NCI-H1048 (cell line): ENCODE measurements around the gene FBF1.
A peak's percentile ranks its signal among the peaks of the same experiment; 100 is the strongest.
"Not testable (repeated sequence)": the region's sequence is repeated elsewhere in the genome, so short reads cannot be mapped to it uniquely, and the experiment has no call there.

ENCODE experiments used
- DNase-seq: peaks from one replicate; lab custom pipeline; 2025; lab: John Stamatoyannopoulos, UW

Gene FBF1, protein sequence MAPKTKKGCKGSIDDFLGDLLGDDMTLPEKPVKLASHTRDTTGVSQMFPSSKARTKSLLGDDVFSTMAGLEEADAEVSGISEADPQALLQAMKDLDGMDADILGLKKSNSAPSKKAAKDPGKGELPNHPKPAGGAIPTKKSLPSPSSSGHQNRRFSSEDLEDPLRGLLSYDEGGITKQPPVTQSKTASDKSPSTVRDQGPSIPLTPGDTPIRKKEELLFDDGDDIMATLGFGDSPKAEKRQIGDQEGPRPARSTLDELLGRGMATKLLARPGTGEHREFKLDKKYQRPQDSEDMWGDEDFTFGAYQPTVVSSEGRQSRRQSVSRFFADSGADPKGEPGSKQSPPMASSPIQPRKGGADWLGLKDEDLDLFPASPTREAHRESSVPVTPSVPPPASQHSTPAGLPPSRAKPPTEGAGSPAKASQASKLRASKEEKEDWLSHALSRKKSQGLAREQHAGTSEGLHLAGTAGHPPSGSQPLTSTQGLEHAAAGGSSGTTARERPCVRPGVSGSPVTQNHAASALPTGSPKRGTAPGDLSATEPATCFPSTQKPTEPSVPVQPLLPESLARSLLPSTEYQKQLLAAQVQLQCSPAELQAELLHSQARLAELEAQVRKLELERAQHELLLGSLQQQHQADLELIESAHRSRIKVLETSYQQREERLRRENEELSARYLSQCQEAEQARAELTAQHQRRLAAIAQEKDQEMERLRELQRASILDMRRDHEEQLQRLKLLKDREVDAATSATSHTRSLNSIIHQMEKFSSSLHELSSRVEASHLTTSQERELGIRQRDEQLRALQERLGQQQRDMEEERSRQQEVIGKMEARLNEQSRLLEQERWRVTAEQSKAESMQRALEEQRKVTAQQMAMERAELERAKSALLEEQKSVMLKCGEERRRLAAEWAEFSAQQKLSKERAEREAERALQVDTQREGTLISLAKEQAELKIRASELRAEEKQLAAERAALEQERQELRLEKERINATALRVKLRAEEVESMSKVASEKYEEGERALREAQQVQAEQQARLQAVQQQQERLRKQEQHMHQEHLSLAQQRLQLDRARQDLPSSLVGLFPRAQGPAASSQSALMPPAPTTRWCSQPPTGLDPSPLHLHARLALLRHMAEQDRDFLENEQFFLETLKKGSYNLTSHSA

DNA sequence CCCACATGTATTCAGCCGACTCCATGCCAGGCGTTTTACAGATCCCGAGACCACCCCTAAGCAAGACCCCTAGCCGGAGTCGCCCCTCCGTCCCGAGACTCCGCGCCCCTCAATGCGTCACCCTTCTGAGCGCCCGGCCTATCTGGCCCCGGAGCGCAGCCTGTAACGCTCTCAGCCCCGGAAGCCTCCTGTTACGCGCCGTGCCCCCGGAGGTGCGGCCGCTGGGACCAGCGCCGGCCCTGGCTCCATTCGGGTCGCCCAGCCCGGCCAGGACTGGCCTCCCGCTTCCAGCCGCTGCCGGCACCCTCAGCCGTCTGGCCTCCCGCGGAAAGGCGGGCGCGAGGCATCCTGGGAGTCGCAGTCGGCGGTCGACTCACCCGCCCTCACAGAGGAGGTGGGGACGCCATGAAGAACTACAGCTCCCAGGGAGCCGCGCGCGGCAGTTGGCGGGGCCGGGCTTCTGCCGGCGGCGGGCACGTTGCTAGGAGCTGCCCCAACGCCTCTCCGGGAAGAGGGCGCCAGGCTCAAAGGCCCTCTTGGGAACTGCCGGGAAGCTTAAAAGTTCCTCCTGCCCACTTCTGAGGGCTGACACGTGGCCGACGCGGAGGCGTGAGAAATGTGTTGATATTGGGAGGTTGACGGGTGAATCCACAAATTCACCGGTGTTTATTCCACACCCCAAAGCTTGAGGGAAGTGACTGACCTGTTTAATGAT is at the start of gene FBF1:
Gene FBF1 (minus strand): TSS at position 316 of the 715 bp plus-strand sequence. CDS start 2,893 bp downstream, outside the sequence.
- DNase-seq: peak; percentile 90

DNA sequence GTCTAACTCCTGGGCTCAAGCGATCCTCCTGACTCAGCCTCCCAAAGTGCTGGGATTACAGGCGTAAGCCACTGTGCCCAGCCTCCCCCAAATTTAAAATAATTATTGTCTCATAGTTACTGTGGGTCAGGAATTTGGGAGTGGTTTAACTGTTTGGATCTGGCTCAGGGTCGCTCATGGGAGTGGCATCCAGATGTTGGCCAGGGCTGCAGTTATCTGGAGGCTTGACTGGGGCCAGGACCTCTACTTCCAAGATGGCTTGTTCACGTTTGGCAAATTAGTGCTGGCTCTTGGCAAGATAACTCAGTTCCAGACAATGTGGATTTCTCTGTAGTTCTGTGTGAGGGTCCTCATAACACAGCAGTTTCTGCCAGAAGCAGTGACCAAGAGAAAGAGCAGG is 46.2 kb upstream of the FBF1 start:
- DNase-seq: no peak

DNA sequence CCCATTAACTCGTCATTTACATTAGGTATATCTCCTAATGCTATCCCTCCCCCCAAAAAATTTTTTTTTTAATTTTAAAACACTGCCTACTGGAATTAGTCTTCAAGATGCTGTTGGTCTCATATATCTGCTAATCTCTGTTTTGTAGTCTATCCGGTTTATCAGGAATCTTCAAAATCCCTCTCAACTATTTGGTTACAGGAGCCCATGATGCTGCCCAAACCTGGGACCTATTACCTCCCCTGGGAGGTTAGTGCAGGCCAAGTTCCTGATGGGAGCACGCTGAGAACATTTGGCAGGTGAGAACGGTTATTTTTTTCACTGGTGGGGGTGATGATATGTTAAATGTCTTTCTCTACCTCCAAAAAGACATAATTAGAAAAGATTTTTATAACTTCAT is 45.1 kb upstream of the FBF1 start:
- no peak for DNase-seq

DNA sequence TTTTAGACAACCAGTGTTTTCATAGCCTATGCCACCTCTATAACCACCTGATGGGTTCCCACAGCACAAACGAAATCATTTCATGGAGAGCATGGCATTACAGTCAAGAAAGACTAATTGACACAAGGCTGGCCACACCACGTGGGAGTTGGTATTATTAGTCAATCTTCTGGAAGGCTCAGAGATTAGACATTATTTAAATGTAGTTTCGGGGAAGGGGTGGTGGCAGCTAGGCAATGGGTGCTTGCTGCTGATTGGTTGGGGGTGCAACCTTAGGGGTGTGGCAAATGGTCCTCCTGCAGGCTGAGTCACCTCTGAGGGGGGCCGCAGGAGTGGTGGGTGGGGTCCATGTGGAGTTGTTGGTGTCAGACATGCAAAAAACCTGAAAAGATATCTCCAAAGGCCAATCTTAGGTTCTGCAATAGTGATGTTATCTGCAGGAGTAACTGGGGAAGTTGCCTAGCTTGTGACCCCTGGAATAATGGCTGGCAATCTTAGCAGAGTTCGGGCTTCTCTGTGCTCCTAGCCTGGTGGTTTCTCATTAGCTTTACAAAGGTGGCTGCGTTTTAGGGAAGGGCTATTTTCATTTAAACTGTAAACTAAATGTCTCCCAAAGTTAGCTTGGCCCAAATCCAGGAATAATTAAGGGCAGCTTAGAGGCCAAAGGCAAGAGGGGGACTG is 42.8 kb upstream of the FBF1 start:
- DNase-seq: peak; percentile 23

DNA sequence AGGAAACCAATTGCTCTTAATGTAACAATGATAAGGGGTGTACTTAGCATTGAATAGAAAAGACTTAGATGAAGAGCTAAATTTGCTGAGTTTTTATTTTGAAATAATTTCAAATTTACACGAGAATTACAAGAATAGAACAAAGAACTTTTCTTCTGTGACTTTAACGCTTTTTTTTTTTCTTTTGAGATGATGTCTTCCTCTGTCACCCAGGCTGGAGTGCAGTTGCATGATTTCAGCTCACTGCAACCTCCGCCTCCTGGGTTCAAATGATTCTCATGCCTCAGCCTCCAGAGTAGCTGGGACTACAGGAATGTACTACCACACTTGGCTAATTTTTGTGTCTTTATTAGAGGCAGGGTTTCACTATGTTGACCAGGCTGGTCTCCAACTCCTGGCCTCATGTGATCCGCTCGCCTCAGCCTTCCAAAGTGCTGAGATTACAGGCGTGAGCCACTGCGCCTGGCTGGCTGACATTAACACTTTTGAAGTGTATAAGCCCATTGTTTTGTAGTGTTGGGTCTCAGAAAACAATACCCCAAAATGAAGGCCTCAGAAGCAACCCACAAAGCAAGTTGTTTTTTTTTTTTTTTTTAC is 40.3 kb upstream of the FBF1 start:
- no peak for DNase-seq

DNA sequence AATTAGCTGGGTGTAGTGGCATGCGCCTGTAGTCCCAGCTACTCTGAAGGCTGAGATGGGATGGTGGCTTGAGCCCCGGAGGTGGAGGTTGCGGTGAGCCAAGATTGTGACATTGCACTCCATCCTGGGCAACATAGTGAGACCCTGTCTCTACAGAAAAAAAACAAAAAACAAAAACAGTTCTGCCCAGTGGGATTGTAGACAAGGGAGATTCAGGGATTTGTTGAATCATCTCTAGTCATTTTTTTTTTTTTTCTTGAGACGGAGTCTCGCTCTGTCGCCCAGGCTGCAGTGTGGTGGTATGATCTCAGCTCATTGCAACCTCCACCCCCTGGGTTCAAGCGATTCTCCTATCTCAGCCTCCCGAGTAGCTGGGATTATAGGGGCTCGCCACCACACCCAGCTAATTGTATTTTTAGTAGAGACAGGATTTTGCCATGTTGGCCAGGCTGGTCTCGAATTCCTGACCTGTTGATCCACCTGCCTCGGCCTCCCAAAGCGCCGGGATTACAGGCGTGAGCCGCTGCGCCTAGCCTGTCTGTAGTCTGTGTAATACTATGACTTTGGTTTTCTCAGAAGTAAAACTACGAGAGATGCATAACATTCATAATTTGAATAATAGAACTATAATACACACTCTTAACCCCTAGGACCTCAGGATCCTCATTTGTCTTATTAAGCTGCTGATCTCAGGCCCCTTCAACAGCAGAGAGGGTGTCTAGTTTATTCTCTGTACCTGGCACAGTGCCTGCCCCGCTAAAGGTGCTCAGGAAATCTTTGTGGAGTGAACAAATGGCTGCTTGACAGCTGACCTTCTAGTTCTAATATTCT is 39.6 kb upstream of the FBF1 start:
- DNase-seq: no peak

DNA sequence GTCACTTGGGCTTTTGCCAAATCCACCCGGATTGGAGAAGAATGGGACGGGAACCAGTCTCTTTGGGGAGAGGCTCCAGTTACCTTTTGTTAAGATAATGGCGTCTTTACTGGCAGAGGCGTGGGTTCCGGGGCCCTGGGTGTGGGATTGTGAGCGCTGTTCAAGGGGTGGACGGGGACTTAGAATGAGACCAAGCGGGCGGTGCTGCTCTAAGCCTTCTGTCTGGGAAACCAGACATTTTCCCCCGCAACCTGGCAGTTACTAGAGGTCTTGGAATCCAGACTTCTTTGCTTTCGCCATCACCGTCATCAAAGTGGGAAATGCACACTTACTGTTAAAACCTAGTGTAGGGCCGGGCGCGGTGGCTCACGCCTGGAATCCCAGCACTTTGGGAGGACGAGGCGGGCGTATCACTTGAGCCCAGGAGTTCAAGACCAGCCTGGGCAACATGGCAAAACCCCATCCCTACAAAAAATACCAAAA is 38.9 kb upstream of the FBF1 start:
- DNase-seq: no peak

DNA sequence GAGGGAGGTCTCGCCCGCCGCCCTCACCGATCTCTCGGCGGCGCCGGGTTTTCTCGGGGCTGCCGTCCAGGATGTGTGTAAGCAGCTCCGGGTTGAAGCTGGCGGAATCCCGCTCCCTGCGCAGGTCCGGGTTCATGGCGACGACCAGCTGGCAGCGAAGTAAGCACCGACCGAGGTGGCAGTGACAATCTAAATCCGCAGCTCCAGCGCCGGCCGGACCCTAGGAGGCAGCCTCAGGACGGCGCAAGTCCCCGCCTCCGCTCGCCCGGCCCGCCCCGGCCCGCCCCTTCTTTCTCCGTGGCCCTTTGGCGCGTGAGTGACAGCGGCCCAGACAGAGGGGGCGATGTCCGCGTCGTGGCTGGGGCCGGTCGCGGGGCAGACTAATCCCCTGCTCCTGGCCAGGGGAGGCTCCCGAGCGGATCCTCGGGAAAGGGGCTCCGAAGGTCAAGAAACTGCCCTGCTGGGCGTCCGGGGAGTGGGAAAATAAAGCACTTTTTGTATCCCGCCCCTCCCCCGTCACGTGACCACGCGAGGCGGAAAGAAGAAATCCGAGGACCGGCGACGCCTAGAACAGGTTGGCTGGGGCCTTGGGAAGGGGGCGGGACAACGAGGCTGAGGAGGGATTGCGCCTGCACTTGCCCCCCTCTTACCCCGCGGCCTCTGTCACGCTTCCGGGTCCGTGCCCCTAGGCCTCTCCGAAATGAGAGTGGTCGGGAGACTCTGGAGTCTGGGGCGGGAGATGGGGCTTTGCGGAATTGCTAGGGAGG is 38.3 kb upstream of the FBF1 start, which contains the start of the genes ACOX1 and TEN1:
Gene ACOX1 (minus strand): TSS at position 229 of the 767 bp plus-strand sequence. CDS start 93 bp downstream, at position 136.
Gene TEN1 (plus strand): TSS at position 303 of the 767 bp plus-strand sequence. CDS start 6,953 bp downstream, outside the sequence.
- peak; percentile 94 for DNase-seq

DNA sequence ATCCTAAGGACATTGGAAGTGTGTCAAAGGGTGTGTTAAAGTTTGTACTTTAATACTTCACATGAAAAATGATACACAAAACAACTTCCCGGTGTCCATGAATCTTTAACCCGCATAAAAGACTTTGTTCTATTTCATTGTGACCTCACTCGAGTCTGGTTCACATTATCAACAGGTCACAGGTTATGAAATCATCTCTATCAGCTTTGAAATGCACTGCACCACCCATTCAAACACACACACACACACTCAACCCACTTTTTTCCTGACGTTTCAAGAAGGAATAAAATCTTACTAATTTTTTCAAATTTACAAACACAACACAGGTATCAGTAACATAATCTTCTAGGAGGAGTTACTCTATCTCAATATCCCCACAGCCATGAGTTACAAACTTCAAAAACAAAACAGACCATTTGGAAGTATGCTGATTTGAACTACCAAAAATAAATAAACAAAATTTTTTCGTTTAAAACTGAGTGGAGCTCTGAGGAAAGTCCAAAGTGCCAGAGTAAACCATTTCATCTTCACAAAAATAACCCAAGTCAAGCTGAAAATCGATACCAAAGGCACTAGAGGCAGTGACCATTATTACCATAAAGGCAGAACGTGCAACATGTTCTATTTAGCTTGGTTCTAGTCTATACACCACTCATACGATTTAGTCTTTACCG is 35.5 kb upstream of the FBF1 start:
- DNase-seq: no peak

DNA sequence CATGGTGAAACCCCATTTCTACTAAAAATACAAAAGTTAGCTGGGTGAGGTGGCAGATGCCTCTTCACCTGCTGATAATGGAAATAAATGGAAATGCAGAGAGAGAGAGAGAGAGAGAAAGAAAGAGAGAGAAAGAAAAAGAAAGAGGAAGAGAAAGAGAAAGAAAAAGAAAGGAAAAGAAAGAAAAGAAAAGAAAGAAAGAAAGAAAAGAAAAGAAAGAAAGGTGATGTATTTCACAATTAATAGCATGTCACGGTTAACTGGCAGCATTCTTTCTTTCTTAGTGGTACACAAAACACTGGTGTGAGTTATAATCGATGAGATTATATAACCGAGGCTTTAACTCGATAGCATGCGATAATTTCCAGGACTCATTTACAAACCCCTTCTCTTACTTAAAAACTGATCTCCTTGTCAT is 34.9 kb upstream of the FBF1 start:
- no peak for DNase-seq

DNA sequence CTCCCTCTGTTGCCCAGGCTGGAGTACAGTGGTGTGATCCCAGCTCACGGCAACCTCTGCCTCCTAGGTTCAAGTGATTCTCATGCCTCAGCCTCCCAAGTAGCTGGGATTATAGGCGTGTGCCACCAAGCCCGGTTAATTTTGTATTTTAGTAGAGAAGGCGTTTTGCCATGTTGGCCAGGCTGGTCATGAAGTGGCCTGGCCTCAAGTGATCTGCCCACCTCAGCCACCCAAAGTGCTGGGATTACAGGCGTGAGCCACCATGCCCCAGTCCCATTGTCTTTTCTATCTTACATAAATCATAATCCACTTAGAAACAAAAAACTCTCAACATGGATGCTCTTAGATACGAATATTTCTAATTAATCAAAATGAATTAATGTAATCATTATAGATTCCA is 34.3 kb upstream of the FBF1 start:
- not testable (repeated sequence) for DNase-seq

DNA sequence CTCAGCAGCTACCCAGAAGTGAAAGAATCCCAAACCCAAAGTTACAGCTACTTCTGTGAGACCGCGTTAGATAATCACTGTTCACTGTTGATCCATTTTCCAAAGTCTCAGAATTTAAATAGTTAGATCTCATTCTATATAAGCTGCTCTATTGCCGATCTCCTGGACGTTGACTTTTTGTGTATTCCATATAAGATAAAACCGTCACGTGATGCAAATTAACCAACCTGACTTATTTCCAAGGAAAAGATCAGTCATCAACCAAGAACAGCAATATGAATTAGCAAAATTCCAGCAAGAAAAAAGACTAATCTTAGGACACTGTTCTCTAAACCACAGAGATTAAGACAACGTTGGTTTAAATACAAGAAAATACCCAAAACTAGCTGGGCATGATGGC is 29.8 kb upstream of the FBF1 start:
- no peak for DNase-seq

DNA sequence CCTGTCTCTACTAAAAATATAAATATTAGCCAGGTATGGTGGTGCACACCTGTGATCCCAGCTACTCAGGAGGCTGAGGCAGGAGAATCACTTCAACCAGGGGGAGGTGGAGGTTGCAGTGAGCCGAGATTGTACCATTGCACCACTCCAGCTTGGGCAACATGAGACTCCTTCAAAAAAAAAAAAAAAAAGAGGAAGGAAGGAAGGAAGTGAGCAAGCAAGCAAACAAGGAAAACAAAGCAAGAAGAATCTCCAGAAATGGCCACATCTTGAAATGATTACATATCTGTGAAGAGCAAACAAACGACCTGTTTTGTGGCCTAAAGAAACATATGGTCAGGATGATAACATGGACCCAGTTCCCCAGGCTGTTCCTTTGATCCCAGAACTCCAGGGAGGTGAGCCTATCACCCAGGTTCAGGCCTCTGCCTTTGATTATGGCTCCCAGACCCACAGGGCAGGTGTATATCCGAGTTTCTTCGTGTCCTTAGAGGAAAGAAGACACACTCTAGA is 29.2 kb upstream of the FBF1 start:
- DNase-seq: no peak

DNA sequence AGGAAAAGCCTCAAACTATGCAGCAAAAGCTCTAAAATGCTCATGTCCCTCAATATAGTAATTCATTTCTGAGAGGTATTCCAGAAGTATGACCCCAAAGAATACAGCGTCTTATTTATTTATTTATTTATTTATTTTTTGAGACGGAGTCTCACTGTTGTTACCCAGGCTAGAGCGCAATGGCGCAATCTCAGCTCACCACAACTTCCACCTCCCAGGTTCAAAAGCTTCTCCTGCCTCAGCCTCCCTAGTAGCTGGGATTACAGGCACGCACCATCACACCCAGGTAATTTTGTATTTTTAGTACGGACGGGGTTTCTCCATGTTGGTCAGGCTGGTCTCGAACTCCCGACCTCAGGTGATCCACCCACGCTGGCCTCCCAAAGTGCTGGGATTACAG is 28.2 kb upstream of the FBF1 start:
- not testable (repeated sequence) for DNase-seq

DNA sequence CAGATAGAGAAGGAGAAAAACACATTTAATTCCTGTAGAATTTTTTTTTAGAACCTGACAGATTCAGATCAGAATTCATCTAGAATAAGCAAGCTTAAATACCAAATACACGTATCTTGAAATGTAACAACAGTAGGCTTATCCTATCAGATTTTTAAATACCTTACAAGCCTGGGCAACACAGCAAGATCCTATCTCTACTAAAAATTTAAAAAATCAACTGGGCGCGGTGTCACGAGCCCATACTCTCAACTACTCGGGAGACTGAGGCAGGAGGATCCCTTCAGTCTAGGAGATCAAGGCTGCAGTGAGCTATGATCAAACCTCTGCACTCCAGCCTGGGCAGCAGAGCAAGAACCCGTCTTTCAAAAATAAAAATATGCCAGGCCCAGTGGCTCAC is 24.6 kb upstream of the FBF1 start:
- no peak for DNase-seq

DNA sequence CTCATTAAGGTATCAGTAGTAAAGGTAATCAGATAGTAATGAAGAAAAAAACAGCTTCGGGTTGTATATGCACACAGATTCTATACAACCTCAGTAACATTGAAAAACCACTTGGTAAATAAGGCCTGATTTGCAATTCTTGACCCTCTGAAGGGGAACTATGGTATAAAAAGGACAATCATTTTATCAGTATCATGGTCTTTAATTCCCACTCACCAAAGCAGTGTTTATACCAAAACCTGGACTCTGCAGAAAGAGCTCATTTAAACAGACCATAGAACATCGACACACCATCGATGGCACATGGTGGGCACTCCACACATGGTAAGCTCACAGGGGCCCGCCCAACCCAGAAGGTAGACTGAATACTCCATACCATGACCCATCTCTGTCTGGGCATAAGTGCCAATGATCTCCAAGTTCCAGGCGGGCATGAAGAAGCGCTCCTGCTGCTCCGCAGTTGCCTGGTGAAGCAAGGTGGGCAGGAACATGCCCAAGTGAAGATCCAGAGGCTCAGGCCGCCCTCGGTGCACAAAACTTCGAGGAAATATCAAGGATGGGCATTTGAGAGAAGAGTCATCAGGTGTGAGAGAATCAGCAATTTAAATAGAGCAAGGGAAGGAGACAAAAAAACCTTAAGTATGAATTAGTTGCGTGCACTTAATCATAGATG is 19.1 kb upstream of the FBF1 start:
- DNase-seq: no peak
